Thymus (tissue), 11 donors: ENCODE measurements around the gene FDPS. TPM values are rescaled to one million over a fixed set of nuclear protein-coding genes. Genes with fewer than 3 reads are reported as not detected.
"Not testable (repeated sequence)": the region's sequence is repeated elsewhere in the genome, so short reads cannot be mapped to it uniquely, and the experiment has no call there.

ENCODE experiments used
- DNase-seq, 9 donors: peaks; one replicate each; pipeline ENCODE4 v3.0.0-alpha.2; 2013; ENCODE audit warnings: low spot score in 9 of 9, low read depth in 6 of 9, missing footprints in 1 of 9
- H3K27ac ChIP-seq, 2 donors: one replicate each; pipeline ENCODE4 v1.5.1; 2013; ENCODE audit warnings: control low read depth in 1 of 2, low read depth in 1 of 2, low read length in 1 of 2, mild to moderate bottlenecking in 1 of 2, moderate library complexity in 1 of 2
- H3K27me3 ChIP-seq, 2 donors: one replicate each; pipeline ENCODE4 v1.5.1; 2013; ENCODE audit warnings: low read length in 1 of 2; ENCODE audit not compliant: control insufficient read depth in 2 of 2, insufficient read depth in 1 of 2
- H3K36me3 ChIP-seq, 2 donors: one replicate each; pipeline ENCODE4 v1.5.1; 2013; ENCODE audit warnings: low read length in 1 of 2, mild to moderate bottlenecking in 1 of 2, moderate library complexity in 1 of 2; ENCODE audit not compliant: control insufficient read depth in 2 of 2, insufficient read depth in 2 of 2
- H3K4me1 ChIP-seq, 2 donors: one replicate each; pipeline ENCODE4 v1.5.1; 2013; ENCODE audit warnings: low read length in 2 of 2; ENCODE audit not compliant: control insufficient read depth in 2 of 2, insufficient read depth in 2 of 2
- H3K4me3 ChIP-seq, 2 donors: one replicate each; pipeline ENCODE4 v1.5.1; 2013; ENCODE audit warnings: low read length in 2 of 2, control low read depth in 1 of 2, mild to moderate bottlenecking in 1 of 2
- H3K9me3 ChIP-seq, 2 donors: one replicate each; pipeline ENCODE4 v1.5.1; 2013; ENCODE audit warnings: low read length in 1 of 2, mild to moderate bottlenecking in 1 of 2; ENCODE audit not compliant: control insufficient read depth in 2 of 2, insufficient read depth in 1 of 2
- WGBS: extraction: QIAGEN DNeasy Blood & Tissue Kit; methylation state at CpG from one replicate; pipeline ENCODE4 v1.1.7; 2013; 5-methylcytosine and 5-hydroxymethylcytosine counted together
- polyA plus RNA-seq: library from polyadenylated mRNA; stranded (reverse); fragments of 200-250 nt; gene quantifications from one replicate; pipeline ENCODE4 v1.2.3, GENCODE V29; 2013
- total RNA-seq: library from RNA; stranded (reverse); fragments of 120-200 nt; gene quantifications from one replicate; pipeline ENCODE4 v1.2.4, GENCODE V29; 2013
- donor health status: healthy.

The FDPS gene
- total and polyA plus RNA-seq, 2 donors, result 119 to 175 TPM

DNA sequence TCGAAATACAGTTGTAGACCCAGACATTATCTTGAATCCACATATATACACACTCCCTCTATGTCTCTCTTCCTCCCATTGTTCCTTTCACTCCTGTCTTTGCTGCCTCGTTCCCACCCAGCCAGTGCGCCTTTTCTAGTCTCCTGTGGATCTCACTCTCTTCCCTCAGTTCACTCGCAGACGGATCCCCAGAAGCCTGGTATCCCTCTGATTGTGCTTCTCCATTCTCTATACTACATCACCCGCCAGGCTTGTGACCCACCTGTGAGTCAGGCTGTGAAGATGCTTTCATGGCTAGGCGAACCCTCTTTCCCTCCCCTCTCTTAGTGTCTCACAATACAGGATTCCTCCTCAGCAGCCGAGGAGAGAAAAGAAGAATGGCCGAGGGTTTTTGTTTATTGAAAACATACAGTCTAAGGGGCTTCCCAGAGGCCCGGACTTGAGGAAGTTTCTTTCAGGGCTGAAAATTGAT lies 29.9 kb upstream of the FDPS start:
- H3K9me3 ChIP-seq, result no peaks in the 10 kb centered on the region
- DNase-seq, result no peak
- 80% methylated on average over 10 of the region's 10 CpGs for WGBS
- peaks cover 0 to 19% of the 10 kb centered on the region in 2 donors for H3K27me3 ChIP-seq
- H3K4me3 ChIP-seq, result no peak overlapping the region
- H3K4me1 ChIP-seq, result peaks cover 16 to 29% of the 10 kb centered on the region in 2 donors
- H3K27ac ChIP-seq, result no peak overlapping the region
- no peaks in the 10 kb centered on the region for H3K36me3 ChIP-seq

- no peaks in the 10 kb centered on the region for H3K36me3 ChIP-seq
- no peak for DNase-seq
- no peaks in the 10 kb centered on the region for H3K9me3 ChIP-seq
- WGBS, result 93% methylated on average over 2 of the region's 2 CpGs
- H3K4me3 ChIP-seq, result no peak overlapping the region
- H3K27ac ChIP-seq, result no peak overlapping the region
- H3K27me3 ChIP-seq, result peaks cover 0 to 19% of the 10 kb centered on the region in 2 donors
- H3K4me1 ChIP-seq, result peaks cover 14 to 26% of the 10 kb centered on the region in 2 donors
These were observed 29.4 kb upstream of the FDPS start for GRCh38 chr1:155279268-155279667.

GRCh38 chr1:155282488-155283091 lies 26.1 kb upstream of the FDPS start:
- Histone ChIP-seq H3K4me3 (no peak overlapping the region), H3K9me3 (no peaks in the 10 kb centered on the region), H3K27me3 (peaks cover 0 to 14% of the 10 kb centered on the region in 2 donors), H3K4me1 (peaks cover 6 to 13% of the 10 kb centered on the region in 2 donors), H3K36me3 (no peaks in the 10 kb centered on the region), H3K27ac (no peak overlapping the region)
- DNase-seq, result no peak
- WGBS, result 99% methylated on average over 29 of the region's 29 CpGs

GRCh38 chr1:155284476-155284875 lies 24.2 kb upstream of the FDPS start:
- no peak for DNase-seq
- H3K27me3 ChIP-seq, result no peaks in the 10 kb centered on the region
- H3K27ac ChIP-seq, result no peak overlapping the region
- WGBS, result 98% methylated on average over 12 of the region's 12 CpGs
- H3K9me3 ChIP-seq, result no peaks in the 10 kb centered on the region
- H3K36me3 ChIP-seq, result no peaks in the 10 kb centered on the region
- no peak overlapping the region for H3K4me3 ChIP-seq
- H3K4me1 ChIP-seq, result no peaks in the 10 kb centered on the region

GRCh38 chr1:155285063-155285462 lies 23.6 kb upstream of the FDPS start:
- no peaks in the 10 kb centered on the region for H3K9me3 ChIP-seq
- no peak overlapping the region for H3K4me3 ChIP-seq
- H3K36me3 ChIP-seq, result no peaks in the 10 kb centered on the region
- no peaks in the 10 kb centered on the region for H3K4me1 ChIP-seq
- DNase-seq, result no peak
- no peak overlapping the region for H3K27ac ChIP-seq
- no peaks in the 10 kb centered on the region for H3K27me3 ChIP-seq
- WGBS, result 97% methylated on average over 14 of the region's 14 CpGs

DNA sequence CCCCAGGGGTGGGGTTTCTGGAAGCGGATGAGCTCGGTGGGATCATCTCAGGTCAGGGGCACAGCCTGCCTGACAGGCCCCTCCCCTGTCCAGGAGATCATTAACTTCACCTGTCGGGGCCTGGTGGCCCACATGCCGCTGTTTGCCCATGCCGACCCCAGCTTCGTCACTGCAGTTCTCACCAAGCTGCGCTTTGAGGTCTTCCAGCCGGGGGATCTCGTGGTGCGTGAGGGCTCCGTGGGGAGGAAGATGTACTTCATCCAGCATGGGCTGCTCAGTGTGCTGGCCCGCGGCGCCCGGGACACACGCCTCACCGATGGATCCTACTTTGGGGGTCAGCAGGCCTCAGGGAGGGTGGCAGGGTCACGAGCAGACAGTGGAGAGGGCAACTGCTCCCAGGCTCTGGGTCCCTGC lies 23.0 kb upstream of the FDPS start:
- H3K4me3 ChIP-seq, result no peak overlapping the region
- no peaks in the 10 kb centered on the region for H3K27me3 ChIP-seq
- H3K36me3 ChIP-seq, result no peaks in the 10 kb centered on the region
- no peak overlapping the region for H3K27ac ChIP-seq
- 98% methylated on average over 18 of the region's 18 CpGs for WGBS
- H3K4me1 ChIP-seq, result no peaks in the 10 kb centered on the region
- H3K9me3 ChIP-seq, result no peaks in the 10 kb centered on the region
- DNase-seq, result no peak

- H3K4me3 ChIP-seq, result no peak overlapping the region
- H3K27ac ChIP-seq, result no peak overlapping the region
- 97% methylated on average over 2 of the region's 2 CpGs for WGBS
- no peaks in the 10 kb centered on the region for H3K4me1 ChIP-seq
- H3K27me3 ChIP-seq, result peaks cover 0 to 3% of the 10 kb centered on the region in 2 donors
- DNase-seq, result no peak
- H3K9me3 ChIP-seq, result no peaks in the 10 kb centered on the region
- H3K36me3 ChIP-seq, result no peaks in the 10 kb centered on the region
These were observed 22.1 kb upstream of the FDPS start for GRCh38 chr1:155286544-155286943.

DNA sequence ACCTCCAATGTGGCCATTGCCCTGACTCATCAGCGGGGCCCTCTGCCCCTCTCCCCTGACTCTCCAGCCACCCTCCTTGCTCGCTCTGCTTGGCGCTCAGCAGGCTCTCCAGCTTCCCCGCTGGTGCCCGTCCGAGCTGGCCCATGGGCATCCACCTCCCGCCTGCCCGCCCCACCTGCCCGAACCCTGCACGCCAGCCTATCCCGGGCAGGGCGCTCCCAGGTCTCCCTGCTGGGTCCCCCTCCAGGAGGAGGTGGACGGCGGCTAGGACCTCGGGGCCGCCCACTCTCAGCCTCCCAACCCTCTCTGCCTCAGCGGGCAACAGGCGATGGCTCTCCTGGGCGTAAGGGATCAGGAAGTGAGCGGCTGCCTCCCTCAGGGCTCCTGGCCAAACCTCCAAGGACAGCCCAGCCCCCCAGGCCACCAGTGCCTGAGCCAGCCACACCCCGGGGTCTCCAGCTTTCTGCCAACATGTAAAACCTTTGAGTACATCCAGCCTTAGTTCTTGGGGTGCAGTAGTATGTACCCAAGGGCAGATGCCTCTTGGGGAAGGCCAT lies 20.6 kb upstream of the FDPS start:
- H3K4me1 ChIP-seq, result no peaks in the 10 kb centered on the region
- no peak for DNase-seq
- WGBS, result 98% methylated on average over 21 of the region's 21 CpGs
- no peak overlapping the region for H3K27ac ChIP-seq
- peaks cover 0 to 16% of the 10 kb centered on the region in 2 donors for H3K27me3 ChIP-seq
- no peaks in the 10 kb centered on the region for H3K9me3 ChIP-seq
- no peaks in the 10 kb centered on the region for H3K36me3 ChIP-seq
- H3K4me3 ChIP-seq, result no peak overlapping the region

DNA sequence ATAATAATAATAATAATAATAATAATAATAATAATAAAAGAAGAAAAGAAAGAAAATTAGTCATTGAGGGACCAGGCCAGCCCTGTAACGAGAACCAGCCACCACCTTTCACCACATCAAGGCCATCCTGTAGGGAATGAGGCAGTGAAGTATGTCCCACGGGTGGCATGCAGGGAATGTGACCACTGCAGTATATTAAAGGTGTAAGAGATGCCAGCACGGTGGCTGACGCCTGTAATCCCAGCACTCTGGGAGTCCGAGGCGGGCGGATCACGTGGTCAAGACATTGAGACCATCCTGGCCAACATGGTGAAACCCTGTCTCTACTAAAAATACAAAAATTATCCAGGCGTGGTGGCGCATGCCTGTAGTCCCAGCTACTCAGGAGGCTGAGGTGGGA lies 17.7 kb upstream of the FDPS start:
- H3K27ac ChIP-seq, H3K4me3 ChIP-seq, DNase-seq, H3K9me3 ChIP-seq, H3K36me3 ChIP-seq, H3K4me1 ChIP-seq: not testable (repeated sequence)
- 92% methylated on average over 10 of the region's 10 CpGs for WGBS
- peaks cover 24 to 45% of the 10 kb centered on the region in 2 donors for H3K27me3 ChIP-seq
